H1 (cell line): Measurements from ENCODE around the gene AMIGO2. TPM values are rescaled to one million over a fixed set of nuclear protein-coding genes. Genes with fewer than 3 reads are reported as not detected.

Experiments
- CREB1 ChIP-seq: IDR thresholded peaks from 2 replicates; pipeline ENCODE4 v1.6.1; 2012; ENCODE audit warnings: inconsistent platforms
- HDAC6 ChIP-seq: IDR thresholded peaks from one replicate; pipeline ENCODE4 v1.7.1; 2012; ENCODE audit warnings: low read depth, mild to moderate bottlenecking, inconsistent platforms, low read length, moderate library complexity
- SIRT6 ChIP-seq: IDR thresholded peaks from one replicate; pipeline ENCODE4 v1.7.1; 2012; ENCODE audit warnings: low read length, inconsistent platforms
- SP4 ChIP-seq: IDR thresholded peaks from 2 replicates; pipeline ENCODE4 v1.6.1; 2012; ENCODE audit warnings: low read length, inconsistent platforms
- TAF1 ChIP-seq: IDR thresholded peaks from 2 replicates; pipeline ENCODE4 v1.6.1; 2011; ENCODE audit warnings: mild to moderate bottlenecking, low read depth, low read length
- polyA plus RNA-seq, 7 experiments: library from polyadenylated mRNA; depleted of rRNA in 3 of 7; stranded (reverse) in 5 of 7; unstranded in 2 of 7; fragments of >200 nt in 5 of 7; fragments of 200-250 nt in 2 of 7; gene quantifications; 1 replicate in 5 of 7; 2 replicates in 1 of 7; 4 replicates in 1 of 7; pipeline versions ENCODE4 v1.2.1 to v1.2.3, GENCODE V29; 2011 to 2013; ENCODE audit warnings: missing spikeins in 2 of 7, mixed read lengths in 2 of 7
- total RNA-seq: library from RNA; stranded (reverse); fragmentation: NEBNext Ultra II Directional; extraction: Animal tissue kit (Norgen Biotek cat#: 25700); gene quantifications from 2 replicates; pipeline ENCODE4 v1.2.1, GENCODE V29; 2021

The AMIGO2 gene
- total and polyA plus RNA-seq, 2 of the 8 experiments (the other 6 are each of a cell fraction or from before 2014, with no cell fraction given) = 1.7 to 3.3 TPM

DNA sequence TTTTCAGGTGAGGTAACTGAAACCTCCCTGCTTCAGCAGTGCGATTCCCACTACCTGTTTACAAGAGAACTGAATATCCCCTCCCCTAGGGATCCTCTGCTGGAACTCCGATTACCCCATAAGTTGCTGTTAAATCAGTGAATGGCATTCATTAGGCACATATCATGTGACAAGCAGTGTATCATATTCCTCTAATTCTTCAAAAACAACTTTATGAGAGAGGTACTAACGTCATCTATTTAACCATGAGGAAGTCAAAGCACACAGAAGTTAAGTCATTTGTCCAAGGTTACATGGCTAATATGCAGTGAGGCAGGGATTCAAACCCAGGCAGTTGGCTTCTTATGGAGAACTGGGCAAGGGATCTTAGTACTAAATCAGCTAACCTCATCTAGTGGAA, 44.3 kb downstream of the AMIGO2 start (continued):
- TF ChIP-seq CREB1 (no peak), HDAC6 (no peak), SP4 (no peak), SIRT6 (no peak), TAF1 (no peak)
